Ovary (tissue), 3 donors: ENCODE data around the gene SORCS2.

Experiments
- EP300 ChIP-seq: sonication (generic); formaldehyde crosslinking; IDR thresholded peaks from one replicate; pipeline ENCODE4 v1.6.1; 2017; ENCODE audit warnings: antibody characterized with exemption
- POLR2A ChIP-seq: fragments of 450-650 bp; IDR thresholded peaks from one replicate; pipeline ENCODE4 v1.6.1; 2017; ENCODE audit warnings: antibody characterized with exemption, mild to moderate bottlenecking, moderate library complexity
- TF ChIP-seq, protein P1 (sequence below), 3 donors: fragments of 450-650 bp in 2 of 3; fragments of 200-600 bp in 1 of 3; IDR thresholded peaks; one replicate each; pipeline versions ENCODE4 v1.5.1 to v1.8.0; 2016 to 2022; ENCODE audit warnings: antibody characterized with exemption in 3 of 3, mild to moderate bottlenecking in 1 of 3
- donor health status: DM: no; HTN: no; CAD: no.

DNA sequence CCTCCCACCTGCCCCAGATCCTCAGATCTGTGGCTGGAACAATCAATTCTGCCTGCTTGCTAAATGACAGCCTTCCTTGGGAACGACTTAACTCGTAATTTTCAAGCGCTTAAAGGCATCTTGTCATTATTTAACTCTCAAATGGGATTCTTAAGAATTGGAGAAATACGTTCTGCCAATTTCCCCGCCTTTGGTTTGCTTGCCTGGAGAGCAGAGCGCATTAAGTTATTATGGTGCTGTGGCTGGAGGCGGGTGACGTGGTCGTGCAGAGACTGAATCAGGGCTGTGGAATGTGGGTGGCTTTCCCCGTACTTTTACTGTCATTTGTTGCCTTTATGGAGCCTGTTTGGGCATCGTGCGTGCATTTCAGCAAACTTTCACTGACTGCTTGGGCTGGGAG is 321.3 kb downstream of the SORCS2 start:
- TF ChIP-seq POLR2A (no peak), EP300 (no peak)
- TF ChIP-seq, protein P1, sequence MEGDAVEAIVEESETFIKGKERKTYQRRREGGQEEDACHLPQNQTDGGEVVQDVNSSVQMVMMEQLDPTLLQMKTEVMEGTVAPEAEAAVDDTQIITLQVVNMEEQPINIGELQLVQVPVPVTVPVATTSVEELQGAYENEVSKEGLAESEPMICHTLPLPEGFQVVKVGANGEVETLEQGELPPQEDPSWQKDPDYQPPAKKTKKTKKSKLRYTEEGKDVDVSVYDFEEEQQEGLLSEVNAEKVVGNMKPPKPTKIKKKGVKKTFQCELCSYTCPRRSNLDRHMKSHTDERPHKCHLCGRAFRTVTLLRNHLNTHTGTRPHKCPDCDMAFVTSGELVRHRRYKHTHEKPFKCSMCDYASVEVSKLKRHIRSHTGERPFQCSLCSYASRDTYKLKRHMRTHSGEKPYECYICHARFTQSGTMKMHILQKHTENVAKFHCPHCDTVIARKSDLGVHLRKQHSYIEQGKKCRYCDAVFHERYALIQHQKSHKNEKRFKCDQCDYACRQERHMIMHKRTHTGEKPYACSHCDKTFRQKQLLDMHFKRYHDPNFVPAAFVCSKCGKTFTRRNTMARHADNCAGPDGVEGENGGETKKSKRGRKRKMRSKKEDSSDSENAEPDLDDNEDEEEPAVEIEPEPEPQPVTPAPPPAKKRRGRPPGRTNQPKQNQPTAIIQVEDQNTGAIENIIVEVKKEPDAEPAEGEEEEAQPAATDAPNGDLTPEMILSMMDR (IDR thresholded peaks at IDR 0.05) = no peak
